ENCODE results near the gene TBCD. TPM values are rescaled to one million over a fixed set of nuclear protein-coding genes. Genes with fewer than 3 reads are reported as not detected.
A peak's percentile ranks its signal among the peaks of the same experiment; 100 is the strongest.

The TBCD gene
- total RNA-seq, 2 donors from 2014 or later = 64.0 to 123 TPM

DNA sequence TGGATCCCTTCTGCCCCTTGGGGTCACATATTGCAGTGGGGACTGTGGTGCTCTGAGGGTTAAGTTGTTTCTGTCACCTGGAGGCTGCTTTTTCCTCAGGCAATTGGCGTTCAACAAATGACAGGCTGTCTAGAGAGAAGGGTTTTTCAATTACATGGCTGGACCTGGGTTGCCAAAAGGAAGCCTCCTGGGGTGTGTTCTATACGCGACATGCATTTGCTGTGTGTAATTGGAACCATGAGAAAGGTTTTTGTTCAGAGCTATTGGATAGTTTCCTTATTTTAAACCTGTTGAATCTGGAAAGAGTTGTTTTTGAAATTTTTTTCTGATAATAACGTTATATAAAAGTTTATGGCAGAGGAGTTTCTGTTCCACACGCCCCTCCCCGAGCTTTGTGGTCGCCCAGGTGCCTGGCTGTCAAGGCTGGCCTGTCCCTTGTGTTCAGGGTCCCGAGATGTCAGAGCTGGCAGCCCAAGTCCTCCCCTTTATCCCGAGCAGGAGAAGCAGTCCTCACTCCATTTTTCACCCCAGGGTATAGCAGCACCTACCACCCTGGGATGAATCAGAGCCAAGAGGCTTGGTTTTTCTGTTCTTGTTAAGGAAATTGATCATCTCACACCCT is 114.0 kb downstream of the TBCD start:
- H3K9me3 ChIP-seq = no peaks in the 10 kb centered on the region
- 49% methylated on average over 9 of the region's 9 CpGs for WGBS
- H3K27me3 ChIP-seq (replicated peaks; ENCODE audit: insufficient read depth) = no peaks in the 10 kb centered on the region
- no peak overlapping the region for H3K27ac ChIP-seq
- H3K36me3 ChIP-seq = peaks cover 0 to 7% of the 10 kb centered on the region in 2 donors
- DNase-seq (ENCODE audit: low spot score) = no peak
- intact Hi-C loops (cut with DNase I) = no loop called here
- TF ChIP-seq, protein P1, sequence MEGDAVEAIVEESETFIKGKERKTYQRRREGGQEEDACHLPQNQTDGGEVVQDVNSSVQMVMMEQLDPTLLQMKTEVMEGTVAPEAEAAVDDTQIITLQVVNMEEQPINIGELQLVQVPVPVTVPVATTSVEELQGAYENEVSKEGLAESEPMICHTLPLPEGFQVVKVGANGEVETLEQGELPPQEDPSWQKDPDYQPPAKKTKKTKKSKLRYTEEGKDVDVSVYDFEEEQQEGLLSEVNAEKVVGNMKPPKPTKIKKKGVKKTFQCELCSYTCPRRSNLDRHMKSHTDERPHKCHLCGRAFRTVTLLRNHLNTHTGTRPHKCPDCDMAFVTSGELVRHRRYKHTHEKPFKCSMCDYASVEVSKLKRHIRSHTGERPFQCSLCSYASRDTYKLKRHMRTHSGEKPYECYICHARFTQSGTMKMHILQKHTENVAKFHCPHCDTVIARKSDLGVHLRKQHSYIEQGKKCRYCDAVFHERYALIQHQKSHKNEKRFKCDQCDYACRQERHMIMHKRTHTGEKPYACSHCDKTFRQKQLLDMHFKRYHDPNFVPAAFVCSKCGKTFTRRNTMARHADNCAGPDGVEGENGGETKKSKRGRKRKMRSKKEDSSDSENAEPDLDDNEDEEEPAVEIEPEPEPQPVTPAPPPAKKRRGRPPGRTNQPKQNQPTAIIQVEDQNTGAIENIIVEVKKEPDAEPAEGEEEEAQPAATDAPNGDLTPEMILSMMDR (IDR thresholded peaks at IDR 0.05) = no peak
- no peak for TF ChIP-seq POLR2A (IDR thresholded peaks at IDR 0.05)
- no peak for TF ChIP-seq POLR2AphosphoS5 (IDR thresholded peaks at IDR 0.05)
- H3K4me3 ChIP-seq = no peak overlapping the region
- no peaks in the 10 kb centered on the region for H3K4me1 ChIP-seq (replicated peaks)

DNA sequence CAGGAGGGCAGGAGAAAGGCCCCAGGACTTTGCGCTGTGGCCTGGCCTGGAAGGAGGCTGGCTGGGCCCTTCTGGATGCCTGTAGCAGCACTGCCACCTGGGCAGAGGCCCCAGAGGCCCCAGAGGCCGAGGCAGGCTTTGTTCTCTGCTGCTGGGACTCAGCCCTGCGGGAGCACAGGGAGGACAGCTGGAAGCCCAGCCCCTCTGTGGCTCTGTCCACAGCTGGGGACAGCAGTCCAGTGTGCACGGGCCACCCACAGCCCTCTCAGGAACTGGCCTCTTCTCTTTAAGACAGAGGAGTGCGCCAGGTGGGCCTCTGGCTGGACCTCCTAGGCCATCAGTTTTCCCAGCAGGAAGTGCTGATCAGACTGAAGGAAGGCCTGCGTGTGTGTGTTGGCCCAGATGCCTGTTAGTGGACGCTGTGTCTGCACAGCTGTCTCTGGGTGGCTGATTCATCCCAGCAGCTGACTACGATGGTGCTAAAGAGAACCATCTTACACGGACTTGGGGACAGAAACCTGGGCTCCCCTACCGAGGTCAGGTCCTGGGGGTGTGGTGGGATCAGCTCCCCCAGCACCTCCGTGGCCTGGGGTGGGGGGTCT is 114.8 kb downstream of the TBCD start:
- 53% methylated on average over 9 of the region's 11 CpGs for WGBS
- TF ChIP-seq POLR2AphosphoS5 (IDR thresholded peaks at IDR 0.05) = no peak
- no peak for TF ChIP-seq POLR2A (IDR thresholded peaks at IDR 0.05)
- TF ChIP-seq, protein P1 (IDR thresholded peaks at IDR 0.05) = no peak

DNA sequence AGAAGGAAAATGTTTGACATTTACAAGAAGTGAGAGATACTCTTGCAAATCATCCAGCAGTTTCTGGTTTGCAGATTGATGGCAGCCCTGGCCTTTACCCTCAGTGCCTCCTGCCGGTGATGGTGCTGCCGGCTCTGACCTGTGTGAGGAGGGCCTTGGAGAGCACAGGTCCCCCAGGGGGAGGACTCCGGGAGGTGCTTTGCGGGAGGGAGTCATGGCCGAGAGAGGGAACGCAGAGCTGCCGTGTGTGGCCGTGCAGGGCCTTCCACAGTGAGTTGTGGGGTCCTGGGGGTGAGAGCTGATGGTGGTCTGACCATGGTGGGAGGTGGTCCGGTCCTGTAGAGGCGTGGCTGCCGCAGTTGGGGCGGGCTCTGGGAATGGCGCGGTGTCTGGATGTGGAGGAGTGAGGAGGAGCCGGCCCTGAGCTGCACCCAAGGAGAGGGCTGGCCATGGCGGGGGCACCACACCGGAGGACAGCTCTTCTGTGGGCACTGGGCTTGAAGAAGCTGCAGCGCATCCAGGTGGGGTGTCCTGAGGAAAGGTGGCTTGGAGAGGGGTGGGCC is 116.0 kb downstream of the TBCD start:
- DNase-seq (ENCODE audit: low spot score) = no peak

More for the DNA sequence above, 114.8 kb downstream of the TBCD start:
- Histone ChIP-seq H3K4me1 (replicated peaks) (no peaks in the 10 kb centered on the region), H3K27ac (peak overlapping the region in 1 of 2 donors; percentile 40), H3K4me3 (no peak overlapping the region), H3K36me3 (peaks cover 0 to 7% of the 10 kb centered on the region in 2 donors), H3K27me3 (replicated peaks; ENCODE audit: insufficient read depth) (no peaks in the 10 kb centered on the region), H3K9me3 (no peaks in the 10 kb centered on the region)
- intact Hi-C loops (cut with DNase I) = no loop called here
- DNase-seq (ENCODE audit: low spot score) = no peak

GRCh38 chr17:82868715-82869131 is 116.9 kb downstream of the TBCD start:
- intact Hi-C loops (cut with DNase I) = no loop called here
- H3K36me3 ChIP-seq = peaks cover 0 to 7% of the 10 kb centered on the region in 2 donors
- DNase-seq (ENCODE audit: low spot score) = no peak
- no peaks in the 10 kb centered on the region for H3K4me1 ChIP-seq (replicated peaks)
- no peak overlapping the region for H3K4me3 ChIP-seq
- H3K27ac ChIP-seq = no peak overlapping the region
- WGBS = 89% methylated on average over 21 of the region's 21 CpGs
- H3K27me3 ChIP-seq (replicated peaks; ENCODE audit: insufficient read depth) = no peaks in the 10 kb centered on the region
- TF ChIP-seq POLR2A (IDR thresholded peaks at IDR 0.05) (no peak), POLR2AphosphoS5 (IDR thresholded peaks at IDR 0.05) (no peak)
- TF ChIP-seq, protein P1 (IDR thresholded peaks at IDR 0.05) = no peak
- no peaks in the 10 kb centered on the region for H3K9me3 ChIP-seq

More for the DNA sequence above, 116.0 kb downstream of the TBCD start:
- H3K4me3 ChIP-seq = no peak overlapping the region
- H3K27me3 ChIP-seq (replicated peaks; ENCODE audit: insufficient read depth) = no peaks in the 10 kb centered on the region
- no peak for TF ChIP-seq POLR2A (IDR thresholded peaks at IDR 0.05)
- no peak for TF ChIP-seq POLR2AphosphoS5 (IDR thresholded peaks at IDR 0.05)
- TF ChIP-seq, protein P1 (IDR thresholded peaks at IDR 0.05) = no peak
- H3K27ac ChIP-seq = no peak overlapping the region
- no peaks in the 10 kb centered on the region for H3K4me1 ChIP-seq (replicated peaks)
- intact Hi-C loops (cut with DNase I) = no loop called here
- 92% methylated on average over 18 of the region's 18 CpGs for WGBS
- H3K36me3 ChIP-seq = peaks cover 0 to 7% of the 10 kb centered on the region in 2 donors
- H3K9me3 ChIP-seq = no peaks in the 10 kb centered on the region
